Measurements from ENCODE around the gene PGAP3.

Gene PGAP3

DNA sequence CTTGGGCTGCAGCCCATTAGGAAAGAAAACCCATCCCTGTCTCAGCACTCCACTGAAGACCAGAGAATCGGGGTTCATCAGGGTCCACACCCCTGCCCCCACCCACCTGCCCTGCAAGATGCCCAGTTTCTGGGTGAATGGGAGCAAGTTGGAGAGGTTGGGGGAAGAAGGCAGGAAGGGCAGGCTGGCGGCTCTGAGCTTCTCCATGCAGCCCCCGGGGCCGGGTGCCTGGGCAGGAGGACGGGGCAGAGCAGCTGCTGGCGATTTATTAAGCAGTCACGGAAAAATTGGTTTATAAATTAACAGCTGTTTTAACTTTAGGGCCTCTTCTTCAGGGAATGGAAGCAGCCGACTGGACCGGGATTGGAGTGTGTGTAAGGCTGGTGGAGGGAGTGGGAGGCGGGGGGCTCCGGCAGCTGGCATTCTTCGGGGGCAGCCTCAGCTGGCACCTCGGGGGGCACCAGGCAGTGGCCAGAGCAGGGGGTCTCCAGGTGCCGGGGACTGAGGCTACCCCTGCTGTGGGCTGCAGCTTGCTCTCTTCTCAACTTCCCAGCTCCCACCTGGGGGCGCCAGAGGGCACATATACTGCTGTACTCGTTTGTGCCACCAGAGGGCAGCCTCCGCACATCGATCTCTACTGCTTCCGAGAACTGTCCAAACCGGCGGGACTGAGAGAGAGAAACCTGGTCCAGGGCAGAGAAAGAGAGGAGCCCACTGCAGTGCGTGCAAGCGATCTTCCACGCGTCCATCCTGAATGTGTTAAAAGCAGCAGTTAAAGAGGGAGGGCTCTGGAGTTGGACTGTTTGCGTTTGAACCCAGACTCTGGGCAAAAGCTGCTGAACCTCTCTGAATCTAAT is 66.1 kb downstream of the PGAP3 start (continued):
- TF ChIP-seq ZNF266 (tag by site-specific recombination; IDR thresholded peaks at IDR 0.05; ENCODE audit: low read depth) (no peak), KLF9 (tag by site-specific recombination; IDR thresholded peaks at IDR 0.05; ENCODE audit: low read depth) (no peak), AEBP2 (tag by site-specific recombination; IDR thresholded peaks at IDR 0.05; ENCODE audit: borderline replicate concordance) (no peak), GLI2 (tag by site-specific recombination; IDR thresholded peaks at IDR 0.05; ENCODE audit: borderline replicate concordance, low read depth) (no peak), YY2 (tag by site-specific recombination; IDR thresholded peaks at IDR 0.05) (no peak), ZNF23 (tag by site-specific recombination; IDR thresholded peaks at IDR 0.05; ENCODE audit: borderline replicate concordance) (no peak), ZNF624 (tag by site-specific recombination; IDR thresholded peaks at IDR 0.05) (no peak), ZNF24 (tag by site-specific recombination; IDR thresholded peaks at IDR 0.05) (peak; percentile 72; the same call in 1 of the 2 replicates), GLIS2 (tag by site-specific recombination; IDR thresholded peaks at IDR 0.05) (peak; percentile 54; the same call in 1 of the 2 replicates), ZNF239 (tag by site-specific recombination; IDR thresholded peaks at IDR 0.05) (no peak), ZNF394 (tag by site-specific recombination; IDR thresholded peaks at IDR 0.05; ENCODE audit: borderline replicate concordance) (no peak), ZNF221 (tag by site-specific recombination; IDR thresholded peaks at IDR 0.05; ENCODE audit: borderline replicate concordance) (no peak), TCF7L2 (IDR thresholded peaks at IDR 0.05; ENCODE audit: borderline replicate concordance, low read depth, low read length) (no peak), TRIM28 (IDR thresholded peaks at IDR 0.05; ENCODE audit: borderline replicate concordance, low read length) (no peak), SP7 (tag by site-specific recombination; IDR thresholded peaks at IDR 0.05) (peak; percentile 54; the same call in 1 of the 2 replicates), ZNF585B (tag by site-specific recombination; IDR thresholded peaks at IDR 0.05) (no peak), ZNF660 (tag by site-specific recombination; IDR thresholded peaks at IDR 0.05) (peak; percentile 93), ZNF214 (tag by site-specific recombination; IDR thresholded peaks at IDR 0.05; ENCODE audit: borderline replicate concordance) (no peak), HOXD13 (CRISPR knock-in tag; IDR thresholded peaks at IDR 0.05; ENCODE audit: borderline replicate concordance) (no peak), GLIS1 (tag by site-specific recombination; IDR thresholded peaks at IDR 0.05) (peak; percentile 19; the same call in 1 of the 2 replicates), ZNF768 (tag by site-specific recombination; IDR thresholded peaks at IDR 0.05) (no peak), ZNF211 (tag by site-specific recombination; IDR thresholded peaks at IDR 0.05; ENCODE audit: low read depth) (no peak), ZNF514 (tag by site-specific recombination; IDR thresholded peaks at IDR 0.05) (no peak), ZNF274 (IDR thresholded peaks at IDR 0.05; ENCODE audit: low read length) (no peak), ZNF274 (tag by site-specific recombination; IDR thresholded peaks at IDR 0.05; ENCODE audit: borderline replicate concordance) (no peak), ZFHX2 (tag by site-specific recombination; conservative IDR thresholded peaks at IDR 0.05) (no peak), ZNF311 (tag by site-specific recombination; IDR thresholded peaks at IDR 0.05; ENCODE audit: borderline replicate concordance) (no peak), ZNF544 (tag by site-specific recombination; IDR thresholded peaks at IDR 0.05) (no peak)
- TF ChIP-seq, protein P1, sequence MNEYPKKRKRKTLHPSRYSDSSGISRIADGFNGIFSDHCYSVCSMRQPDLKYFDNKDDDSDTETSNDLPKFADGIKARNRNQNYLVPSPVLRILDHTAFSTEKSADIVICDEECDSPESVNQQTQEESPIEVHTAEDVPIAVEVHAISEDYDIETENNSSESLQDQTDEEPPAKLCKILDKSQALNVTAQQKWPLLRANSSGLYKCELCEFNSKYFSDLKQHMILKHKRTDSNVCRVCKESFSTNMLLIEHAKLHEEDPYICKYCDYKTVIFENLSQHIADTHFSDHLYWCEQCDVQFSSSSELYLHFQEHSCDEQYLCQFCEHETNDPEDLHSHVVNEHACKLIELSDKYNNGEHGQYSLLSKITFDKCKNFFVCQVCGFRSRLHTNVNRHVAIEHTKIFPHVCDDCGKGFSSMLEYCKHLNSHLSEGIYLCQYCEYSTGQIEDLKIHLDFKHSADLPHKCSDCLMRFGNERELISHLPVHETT (tag by site-specific recombination; IDR thresholded peaks at IDR 0.05): peak; percentile 77
- TF ChIP-seq, protein P2, sequence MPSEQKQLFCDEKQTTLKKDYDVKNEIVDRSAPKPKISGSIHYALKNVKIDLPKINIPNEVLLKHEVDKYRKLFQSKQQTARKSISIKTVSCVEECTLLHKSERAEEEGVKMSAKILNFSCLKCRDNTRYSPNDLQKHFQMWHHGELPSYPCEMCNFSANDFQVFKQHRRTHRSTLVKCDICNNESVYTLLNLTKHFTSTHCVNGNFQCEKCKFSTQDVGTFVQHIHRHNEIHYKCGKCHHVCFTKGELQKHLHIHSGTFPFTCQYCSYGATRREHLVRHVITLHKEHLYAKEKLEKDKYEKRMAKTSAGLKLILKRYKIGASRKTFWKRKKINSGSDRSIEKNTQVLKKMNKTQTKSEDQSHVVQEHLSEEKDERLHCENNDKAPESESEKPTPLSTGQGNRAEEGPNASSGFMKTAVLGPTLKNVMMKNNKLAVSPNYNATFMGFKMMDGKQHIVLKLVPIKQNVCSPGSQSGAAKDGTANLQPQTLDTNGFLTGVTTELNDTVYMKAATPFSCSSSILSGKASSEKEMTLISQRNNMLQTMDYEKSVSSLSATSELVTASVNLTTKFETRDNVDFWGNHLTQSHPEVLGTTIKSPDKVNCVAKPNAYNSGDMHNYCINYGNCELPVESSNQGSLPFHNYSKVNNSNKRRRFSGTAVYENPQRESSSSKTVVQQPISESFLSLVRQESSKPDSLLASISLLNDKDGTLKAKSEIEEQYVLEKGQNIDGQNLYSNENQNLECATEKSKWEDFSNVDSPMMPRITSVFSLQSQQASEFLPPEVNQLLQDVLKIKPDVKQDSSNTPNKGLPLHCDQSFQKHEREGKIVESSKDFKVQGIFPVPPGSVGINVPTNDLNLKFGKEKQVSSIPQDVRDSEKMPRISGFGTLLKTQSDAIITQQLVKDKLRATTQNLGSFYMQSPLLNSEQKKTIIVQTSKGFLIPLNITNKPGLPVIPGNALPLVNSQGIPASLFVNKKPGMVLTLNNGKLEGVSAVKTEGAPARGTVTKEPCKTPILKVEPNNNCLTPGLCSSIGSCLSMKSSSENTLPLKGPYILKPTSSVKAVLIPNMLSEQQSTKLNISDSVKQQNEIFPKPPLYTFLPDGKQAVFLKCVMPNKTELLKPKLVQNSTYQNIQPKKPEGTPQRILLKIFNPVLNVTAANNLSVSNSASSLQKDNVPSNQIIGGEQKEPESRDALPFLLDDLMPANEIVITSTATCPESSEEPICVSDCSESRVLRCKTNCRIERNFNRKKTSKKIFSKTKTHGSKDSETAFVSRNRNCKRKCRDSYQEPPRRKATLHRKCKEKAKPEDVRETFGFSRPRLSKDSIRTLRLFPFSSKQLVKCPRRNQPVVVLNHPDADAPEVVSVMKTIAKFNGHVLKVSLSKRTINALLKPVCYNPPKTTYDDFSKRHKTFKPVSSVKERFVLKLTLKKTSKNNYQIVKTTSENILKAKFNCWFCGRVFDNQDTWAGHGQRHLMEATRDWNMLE (tag by site-specific recombination; conservative IDR thresholded peaks at IDR 0.05; ENCODE audit: low read depth): no peak
- TF ChIP-seq, protein P3, sequence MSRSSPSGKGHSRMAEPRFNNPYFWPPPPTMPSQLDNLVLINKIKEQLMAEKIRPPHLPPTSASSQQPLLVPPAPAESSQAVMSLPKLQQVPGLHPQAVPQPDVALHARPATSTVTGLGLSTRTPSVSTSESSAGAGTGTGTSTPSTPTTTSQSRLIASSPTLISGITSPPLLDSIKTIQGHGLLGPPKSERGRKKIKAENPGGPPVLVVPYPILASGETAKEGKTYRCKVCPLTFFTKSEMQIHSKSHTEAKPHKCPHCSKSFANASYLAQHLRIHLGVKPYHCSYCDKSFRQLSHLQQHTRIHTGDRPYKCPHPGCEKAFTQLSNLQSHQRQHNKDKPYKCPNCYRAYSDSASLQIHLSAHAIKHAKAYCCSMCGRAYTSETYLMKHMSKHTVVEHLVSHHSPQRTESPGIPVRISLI (tag by site-specific recombination; IDR thresholded peaks at IDR 0.05): no peak

All from HEK293 (cell line).